K562 (cell line): ENCODE results near the gene TFAP2E. TPM values are rescaled to one million over a fixed set of nuclear protein-coding genes. Genes with fewer than 3 reads are reported as not detected.

Experiments
- ARHGAP35 ChIP-seq: fragments of 450-650 bp; IDR thresholded peaks from 2 replicates; pipeline ENCODE4 v1.6.1; 2018; ENCODE audit not compliant: partially characterized antibody
- DMBX1 ChIP-seq: fragments of 250-450 bp; sonication (Bioruptor Pico); IDR thresholded peaks from 2 replicates; pipeline ENCODE4 v1.8.0; 2022; ENCODE audit warnings: inconsistent platforms, mild to moderate bottlenecking, moderate library complexity, borderline replicate concordance
- GATAD2B ChIP-seq: fragments of 450-650 bp; IDR thresholded peaks from 2 replicates; pipeline ENCODE4 v1.6.1; 2017; ENCODE audit warnings: mild to moderate bottlenecking, borderline replicate concordance
- GTF2F1 ChIP-seq: IDR thresholded peaks from 2 replicates; pipeline ENCODE4 v1.6.1; 2011; ENCODE audit warnings: low read depth, low read length, improper control_type of control experiment
- HNRNPLL ChIP-seq: fragments of 200-400 bp; formaldehyde crosslinking; IDR thresholded peaks from 2 replicates; pipeline ENCODE4 v1.6.1; 2017; ENCODE audit warnings: low read length, low read depth, mild to moderate bottlenecking; ENCODE audit not compliant: poor library complexity, severe bottlenecking
- NUFIP1 ChIP-seq: fragments of 450-650 bp; IDR thresholded peaks from 2 replicates; pipeline ENCODE4 v1.6.1; 2018; ENCODE audit not compliant: partially characterized antibody
- POLR2G ChIP-seq: fragments of 200-400 bp; formaldehyde crosslinking; IDR thresholded peaks from 2 replicates; pipeline ENCODE4 v1.6.1; 2017; ENCODE audit warnings: low read depth, mild to moderate bottlenecking, antibody characterized with exemption, low read length, moderate library complexity
- XRCC4 ChIP-seq: IDR thresholded peaks from one replicate; pipeline ENCODE4 v1.6.1; 2011; ENCODE audit not compliant: insufficient read depth, insufficient read length; ENCODE audit errors: extremely low read depth
- ZNF263 ChIP-seq: sonication (generic); formaldehyde crosslinking; IDR thresholded peaks from 2 replicates; pipeline ENCODE4 v1.8.0; 2022; ENCODE audit warnings: mild to moderate bottlenecking, missing genetic modification reagents, borderline replicate concordance
- polyA plus RNA-seq, 8 experiments: library from polyadenylated mRNA; depleted of rRNA in 4 of 8; stranded (reverse) in 5 of 8; unstranded in 3 of 8; fragments of >200 nt; fragmentation: Nextera tagmentation in 2 of 8; fragmentation: Illumina TruSeq in 1 of 8; extraction: Ambion mirVana in 2 of 8; extraction: Trizol in 1 of 8; gene quantifications; 2 replicates each; pipeline versions ENCODE4 v1.2.1 to v1.2.3, GENCODE V29; 2011 to 2014; ENCODE audit warnings: inconsistent platforms in 1 of 8, missing spikeins in 1 of 8
- total RNA-seq, 7 experiments: library from RNA; depleted of rRNA in 6 of 7; stranded (reverse); fragments of >200 nt in 6 of 7; fragmentation: Illumina TruSeq in 2 of 7; extraction: Trizol in 2 of 7; gene quantifications; 2 replicates each; pipeline versions ENCODE4 v1.2.1 to v1.2.3, GENCODE V29; 2011 to 2021; ENCODE audit warnings: low replicate concordance in 1 of 7
- TF ChIP-seq, protein P1 (sequence below): fragments of 250-450 bp; sonication (Bioruptor Pico); IDR thresholded peaks from 2 replicates; pipeline ENCODE4 v1.9.0; 2021; ENCODE audit warnings: mild to moderate bottlenecking, inconsistent platforms
- TF ChIP-seq, protein P2 (sequence below): fragments of 450-650 bp; IDR thresholded peaks from 2 replicates; pipeline ENCODE4 v1.6.1; 2016; ENCODE audit warnings: antibody characterized with exemption
- TF ChIP-seq, protein P3 (sequence below): fragments of 450-650 bp; IDR thresholded peaks from 2 replicates; pipeline ENCODE4 v1.7.1; 2018; ENCODE audit warnings: mild to moderate bottlenecking, low read depth; ENCODE audit not compliant: partially characterized antibody
- TF ChIP-seq, protein P4 (sequence below), 3 experiments: IDR thresholded peaks in 2 of 3; conservative IDR thresholded peaks in 1 of 3; 2 replicates each; pipeline ENCODE4 v1.5.1; 2011 to 2012; ENCODE audit warnings: low read length in 3 of 3, mild to moderate bottlenecking in 3 of 3, control low read depth in 2 of 3, improper control_type of control experiment in 1 of 3, inconsistent platforms in 1 of 3, low read depth in 1 of 3, mixed read lengths in 1 of 3, moderate library complexity in 1 of 3; ENCODE audit not compliant: insufficient read depth in 2 of 3

The TFAP2E gene
- total and polyA plus RNA-seq, 9 of the 15 experiments (the other 6 are each of a cell fraction or from before 2014, with no cell fraction given): 0.03 to 0.11 (median 0.07) TPM; not detected in 4

DNA sequence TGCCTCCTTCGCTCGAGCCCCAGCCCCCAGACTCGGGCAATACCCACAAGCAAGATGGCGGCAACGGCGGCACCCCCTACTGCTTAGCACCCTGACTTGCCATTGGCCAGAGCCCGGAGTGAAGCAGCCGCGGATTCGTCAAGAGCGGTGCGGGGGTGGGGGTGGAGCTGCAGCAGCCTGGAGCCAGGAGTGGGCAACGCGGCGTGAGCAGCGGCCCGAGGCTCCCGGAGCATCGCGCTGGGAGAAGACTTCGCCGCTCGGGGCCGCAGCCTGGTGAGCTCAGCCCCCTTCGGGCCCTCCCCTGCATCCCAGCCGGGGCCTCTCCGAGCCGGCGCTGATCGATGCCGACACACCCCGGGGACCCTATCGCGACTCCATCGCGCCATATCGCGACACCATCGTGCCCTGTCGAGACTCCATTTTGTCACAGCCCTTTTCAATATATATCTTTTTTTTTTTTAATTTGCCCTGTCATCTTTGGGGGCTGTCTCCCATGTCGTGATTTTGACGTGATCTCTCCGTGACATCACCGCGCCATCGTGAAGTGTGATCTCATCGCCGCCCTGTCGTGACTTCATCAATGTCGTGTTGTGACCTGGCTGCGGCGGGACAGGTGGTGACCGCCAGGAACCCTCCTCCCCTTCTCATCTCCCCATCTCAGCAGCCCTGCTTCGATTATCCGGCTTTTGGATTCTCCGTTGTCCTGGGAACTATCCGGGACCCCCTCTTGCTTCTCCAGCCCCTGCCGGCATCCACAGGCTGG is 15.3 kb upstream of the TFAP2E start, which contains the start of gene NCDN (continued):
- TF ChIP-seq DMBX1 (CRISPR knock-in tag) (peak; percentile 51), GATAD2B (0 out of 2 replicates have a peak, but pooled peaks have one; percentile 19), ZNF263 (peak; percentile 73), GTF2F1 (peak; percentile 32; the same call in 1 of the 2 replicates), HNRNPLL (peak; percentile 43), NUFIP1 (no peak), ARHGAP35 (peak; percentile 34), XRCC4 (no peak), POLR2G (peak; percentile 96)
- TF ChIP-seq, protein P1, sequence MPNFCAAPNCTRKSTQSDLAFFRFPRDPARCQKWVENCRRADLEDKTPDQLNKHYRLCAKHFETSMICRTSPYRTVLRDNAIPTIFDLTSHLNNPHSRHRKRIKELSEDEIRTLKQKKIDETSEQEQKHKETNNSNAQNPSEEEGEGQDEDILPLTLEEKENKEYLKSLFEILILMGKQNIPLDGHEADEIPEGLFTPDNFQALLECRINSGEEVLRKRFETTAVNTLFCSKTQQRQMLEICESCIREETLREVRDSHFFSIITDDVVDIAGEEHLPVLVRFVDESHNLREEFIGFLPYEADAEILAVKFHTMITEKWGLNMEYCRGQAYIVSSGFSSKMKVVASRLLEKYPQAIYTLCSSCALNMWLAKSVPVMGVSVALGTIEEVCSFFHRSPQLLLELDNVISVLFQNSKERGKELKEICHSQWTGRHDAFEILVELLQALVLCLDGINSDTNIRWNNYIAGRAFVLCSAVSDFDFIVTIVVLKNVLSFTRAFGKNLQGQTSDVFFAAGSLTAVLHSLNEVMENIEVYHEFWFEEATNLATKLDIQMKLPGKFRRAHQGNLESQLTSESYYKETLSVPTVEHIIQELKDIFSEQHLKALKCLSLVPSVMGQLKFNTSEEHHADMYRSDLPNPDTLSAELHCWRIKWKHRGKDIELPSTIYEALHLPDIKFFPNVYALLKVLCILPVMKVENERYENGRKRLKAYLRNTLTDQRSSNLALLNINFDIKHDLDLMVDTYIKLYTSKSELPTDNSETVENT: peak; percentile 78; the same call in 1 of the 2 replicates
- TF ChIP-seq, protein P2, sequence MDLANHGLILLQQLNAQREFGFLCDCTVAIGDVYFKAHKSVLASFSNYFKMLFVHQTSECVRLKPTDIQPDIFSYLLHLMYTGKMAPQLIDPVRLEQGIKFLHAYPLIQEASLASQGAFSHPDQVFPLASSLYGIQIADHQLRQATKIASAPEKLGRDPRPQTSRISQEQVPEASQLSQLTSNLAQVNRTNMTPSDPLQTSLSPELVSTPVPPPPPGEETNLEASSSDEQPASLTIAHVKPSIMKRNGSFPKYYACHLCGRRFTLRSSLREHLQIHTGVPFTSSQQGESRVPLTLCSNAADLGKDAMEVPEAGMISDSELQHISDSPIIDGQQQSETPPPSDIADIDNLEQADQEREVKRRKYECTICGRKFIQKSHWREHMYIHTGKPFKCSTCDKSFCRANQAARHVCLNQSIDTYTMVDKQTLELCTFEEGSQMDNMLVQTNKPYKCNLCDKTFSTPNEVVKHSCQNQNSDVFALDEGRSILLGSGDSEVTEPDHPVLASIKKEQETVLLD: peak; percentile 80
- TF ChIP-seq, protein P3, sequence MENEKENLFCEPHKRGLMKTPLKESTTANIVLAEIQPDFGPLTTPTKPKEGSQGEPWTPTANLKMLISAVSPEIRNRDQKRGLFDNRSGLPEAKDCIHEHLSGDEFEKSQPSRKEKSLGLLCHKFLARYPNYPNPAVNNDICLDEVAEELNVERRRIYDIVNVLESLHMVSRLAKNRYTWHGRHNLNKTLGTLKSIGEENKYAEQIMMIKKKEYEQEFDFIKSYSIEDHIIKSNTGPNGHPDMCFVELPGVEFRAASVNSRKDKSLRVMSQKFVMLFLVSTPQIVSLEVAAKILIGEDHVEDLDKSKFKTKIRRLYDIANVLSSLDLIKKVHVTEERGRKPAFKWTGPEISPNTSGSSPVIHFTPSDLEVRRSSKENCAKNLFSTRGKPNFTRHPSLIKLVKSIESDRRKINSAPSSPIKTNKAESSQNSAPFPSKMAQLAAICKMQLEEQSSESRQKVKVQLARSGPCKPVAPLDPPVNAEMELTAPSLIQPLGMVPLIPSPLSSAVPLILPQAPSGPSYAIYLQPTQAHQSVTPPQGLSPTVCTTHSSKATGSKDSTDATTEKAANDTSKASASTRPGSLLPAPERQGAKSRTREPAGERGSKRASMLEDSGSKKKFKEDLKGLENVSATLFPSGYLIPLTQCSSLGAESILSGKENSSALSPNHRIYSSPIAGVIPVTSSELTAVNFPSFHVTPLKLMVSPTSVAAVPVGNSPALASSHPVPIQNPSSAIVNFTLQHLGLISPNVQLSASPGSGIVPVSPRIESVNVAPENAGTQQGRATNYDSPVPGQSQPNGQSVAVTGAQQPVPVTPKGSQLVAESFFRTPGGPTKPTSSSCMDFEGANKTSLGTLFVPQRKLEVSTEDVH: peak; percentile 16
- TF ChIP-seq, protein P4, sequence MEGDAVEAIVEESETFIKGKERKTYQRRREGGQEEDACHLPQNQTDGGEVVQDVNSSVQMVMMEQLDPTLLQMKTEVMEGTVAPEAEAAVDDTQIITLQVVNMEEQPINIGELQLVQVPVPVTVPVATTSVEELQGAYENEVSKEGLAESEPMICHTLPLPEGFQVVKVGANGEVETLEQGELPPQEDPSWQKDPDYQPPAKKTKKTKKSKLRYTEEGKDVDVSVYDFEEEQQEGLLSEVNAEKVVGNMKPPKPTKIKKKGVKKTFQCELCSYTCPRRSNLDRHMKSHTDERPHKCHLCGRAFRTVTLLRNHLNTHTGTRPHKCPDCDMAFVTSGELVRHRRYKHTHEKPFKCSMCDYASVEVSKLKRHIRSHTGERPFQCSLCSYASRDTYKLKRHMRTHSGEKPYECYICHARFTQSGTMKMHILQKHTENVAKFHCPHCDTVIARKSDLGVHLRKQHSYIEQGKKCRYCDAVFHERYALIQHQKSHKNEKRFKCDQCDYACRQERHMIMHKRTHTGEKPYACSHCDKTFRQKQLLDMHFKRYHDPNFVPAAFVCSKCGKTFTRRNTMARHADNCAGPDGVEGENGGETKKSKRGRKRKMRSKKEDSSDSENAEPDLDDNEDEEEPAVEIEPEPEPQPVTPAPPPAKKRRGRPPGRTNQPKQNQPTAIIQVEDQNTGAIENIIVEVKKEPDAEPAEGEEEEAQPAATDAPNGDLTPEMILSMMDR (IDR thresholded peaks at IDR 0.05 in 2 of 3, conservative IDR thresholded peaks at IDR 0.05 in 1 of 3; ENCODE audit: insufficient read depth in 2 of 3, low read depth in 1 of 3, low read length in 3 of 3): no peak; a peak in 1 of 6 replicates
